ENCODE data around the gene STK4. TPM values are rescaled to one million over a fixed set of nuclear protein-coding genes. Genes with fewer than 3 reads are reported as not detected.

STK4 gene
- total and polyA plus RNA-seq, 2 of the 8 experiments (the other 6 are each of a cell fraction or from before 2014, with no cell fraction given), result 12.0 to 34.3 TPM

DNA sequence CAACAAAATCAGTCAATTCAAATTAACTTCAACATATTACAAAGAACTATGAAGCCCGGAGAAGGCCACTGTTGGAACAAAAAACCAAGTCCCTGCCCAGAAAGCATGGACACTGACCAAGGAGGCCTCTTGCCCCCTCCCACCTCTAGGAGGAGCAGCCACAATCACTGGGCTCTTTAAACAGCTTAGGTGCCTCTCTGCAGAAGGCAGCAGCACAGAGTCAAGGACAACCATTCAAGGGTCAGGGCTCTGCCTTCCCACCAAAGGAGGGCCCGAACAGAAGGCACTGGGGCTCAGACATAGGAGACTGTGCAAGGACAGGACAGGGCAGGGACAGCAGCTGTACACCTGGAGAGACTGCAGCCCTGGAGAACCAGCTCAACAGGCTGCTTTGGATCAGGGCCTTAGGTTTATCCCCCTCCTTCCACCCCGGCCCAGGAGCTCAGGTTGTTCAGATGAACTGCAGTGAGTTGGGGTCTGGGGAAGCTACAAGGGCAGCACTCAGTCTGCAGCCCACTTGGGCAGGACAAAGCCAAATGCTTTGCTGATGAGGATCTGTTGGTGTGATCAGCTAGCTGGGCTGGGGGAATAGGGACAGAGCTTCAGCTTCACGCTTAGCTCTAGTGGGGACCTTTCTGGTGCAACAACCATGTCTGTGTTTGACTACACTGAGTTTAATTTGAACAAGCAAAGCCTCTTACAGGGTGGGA, 23.9 kb upstream of the STK4 start (continued):
- no peak for TF ChIP-seq SUZ12 (IDR thresholded peaks at IDR 0.05; ENCODE audit: low read length)

Measured in H1 (cell line).